WTC11 (cell line): ENCODE data around the gene EDN3. TPM values are rescaled to one million over a fixed set of nuclear protein-coding genes. Genes with fewer than 3 reads are reported as not detected.

Source experiments
- ATAC-seq: fragments of 200-7000 bp; cut with Tn5 transposase; 2 replicates; pipeline ENCODE4 v1.10.0; 2021; ENCODE audit warnings: mild to moderate bottlenecking, moderate library complexity
- CTCF ChIA-PET: fragments of 300-600 bp; sonication (Branson Sonifier 250); formaldehyde crosslinking; loops from one replicate; lab custom pipeline; 2021; ENCODE audit warnings: antibody characterized with exemption; lab: Charles Lee
- POLR2A ChIA-PET: fragments of 350-600 bp; sonication (Branson Sonifier 250); formaldehyde crosslinking; loops from one replicate; lab custom pipeline; 2021; ENCODE audit warnings: antibody characterized with exemption; lab: Charles Lee
- DNase-seq: peaks from one replicate; pipeline ENCODE4 v3.0.0; 2021; ENCODE audit warnings: low spot score
- H3K27ac Mint-ChIP-seq: 2 replicates; pipeline ENCODE4 v1.8.0; 2021; ENCODE audit warnings: mixed read lengths
- H3K27me3 Mint-ChIP-seq: 2 replicates; pipeline ENCODE4 v1.8.0; 2021; ENCODE audit warnings: low read depth, mild to moderate bottlenecking, moderate library complexity, mixed read lengths
- H3K36me3 Mint-ChIP-seq: 2 replicates; pipeline ENCODE4 v1.8.0; 2021; ENCODE audit warnings: mixed read lengths
- H3K4me1 Mint-ChIP-seq: 2 replicates; pipeline ENCODE4 v1.8.0; 2022; ENCODE audit warnings: mixed read lengths
- H3K4me3 Mint-ChIP-seq: 2 replicates; pipeline ENCODE4 v1.8.0; 2021; ENCODE audit warnings: mild to moderate bottlenecking, moderate library complexity, mixed read lengths
- H3K9me3 Mint-ChIP-seq: 2 replicates; pipeline ENCODE4 v1.8.0; 2021; ENCODE audit warnings: mixed read lengths
- CBFB ChIP-seq: sonication (generic); formaldehyde crosslinking; IDR thresholded peaks from 2 replicates; pipeline ENCODE4 v1.8.1; 2022; ENCODE audit warnings: mild to moderate bottlenecking, low read depth, missing genetic modification reagents
- IRF2 ChIP-seq: sonication (generic); formaldehyde crosslinking; IDR thresholded peaks from 2 replicates; pipeline ENCODE4 v1.8.0; 2022; ENCODE audit warnings: low read depth, missing genetic modification reagents, borderline replicate concordance
- NR2C2 ChIP-seq: sonication (generic); formaldehyde crosslinking; IDR thresholded peaks from 2 replicates; pipeline ENCODE4 v1.8.0; 2022; ENCODE audit warnings: mild to moderate bottlenecking, missing genetic modification reagents
- TP53 ChIP-seq: sonication (generic); formaldehyde crosslinking; IDR thresholded peaks from 2 replicates; pipeline ENCODE4 v1.8.1; 2023; ENCODE audit warnings: mild to moderate bottlenecking, missing genetic modification reagents
- ZBTB21 ChIP-seq: sonication (generic); formaldehyde crosslinking; IDR thresholded peaks from 2 replicates; pipeline ENCODE4 v1.8.1; 2023; ENCODE audit warnings: mild to moderate bottlenecking, missing genetic modification reagents, borderline replicate concordance
- ZNF121 ChIP-seq: sonication (generic); formaldehyde crosslinking; IDR thresholded peaks from 2 replicates; pipeline ENCODE4 v1.8.0; 2023; ENCODE audit warnings: missing genetic modification reagents
- ZNF138 ChIP-seq: sonication (generic); formaldehyde crosslinking; conservative IDR thresholded peaks from 2 replicates; pipeline ENCODE4 v1.8.1; 2022; ENCODE audit warnings: mild to moderate bottlenecking, moderate library complexity, missing genetic modification reagents
- total RNA-seq: library from RNA; stranded (reverse); gene quantifications from 3 replicates; pipeline ENCODE4 v1.2.3, GENCODE V29; 2021
- TF ChIP-seq, protein P1 (sequence below): sonication (generic); formaldehyde crosslinking; IDR thresholded peaks from 2 replicates; pipeline ENCODE4 v1.8.1; 2023; ENCODE audit warnings: mild to moderate bottlenecking, missing genetic modification reagents, moderate library complexity
- TF ChIP-seq, protein P2 (sequence below): sonication (generic); formaldehyde crosslinking; IDR thresholded peaks from 2 replicates; pipeline ENCODE4 v1.8.1; 2022; ENCODE audit warnings: missing genetic modification reagents, borderline replicate concordance
- TF ChIP-seq, protein P3 (sequence below): sonication (generic); formaldehyde crosslinking; IDR thresholded peaks from 2 replicates; pipeline ENCODE4 v1.8.0; 2022; ENCODE audit warnings: mild to moderate bottlenecking, missing genetic modification reagents
- TF ChIP-seq, protein P4 (sequence below): sonication (generic); formaldehyde crosslinking; IDR thresholded peaks from 2 replicates; pipeline ENCODE4 v1.8.1; 2023; ENCODE audit warnings: mild to moderate bottlenecking, missing genetic modification reagents, moderate library complexity
- TF ChIP-seq, protein P5 (sequence below): sonication (generic); formaldehyde crosslinking; IDR thresholded peaks from 2 replicates; pipeline ENCODE4 v1.8.1; 2022; ENCODE audit warnings: mild to moderate bottlenecking, moderate library complexity, missing genetic modification reagents
- TF ChIP-seq, protein P6 (sequence below): fragments of 250-450 bp; sonication (Bioruptor Pico); IDR thresholded peaks from 2 replicates; pipeline ENCODE4 v2.1.2; 2022; ENCODE audit warnings: mild to moderate bottlenecking, moderate library complexity
- TF ChIP-seq, protein P7 (sequence below): sonication (generic); formaldehyde crosslinking; IDR thresholded peaks from 2 replicates; pipeline ENCODE4 v1.8.1; 2023; ENCODE audit warnings: mild to moderate bottlenecking, missing genetic modification reagents, borderline replicate concordance
- TF ChIP-seq, protein P8 (sequence below): sonication (generic); formaldehyde crosslinking; IDR thresholded peaks from 2 replicates; pipeline ENCODE4 v1.8.1; 2023; ENCODE audit warnings: mild to moderate bottlenecking, missing genetic modification reagents

EDN3 gene
- total RNA-seq, 1 experiment from 2014 or later = 0.13 TPM

DNA sequence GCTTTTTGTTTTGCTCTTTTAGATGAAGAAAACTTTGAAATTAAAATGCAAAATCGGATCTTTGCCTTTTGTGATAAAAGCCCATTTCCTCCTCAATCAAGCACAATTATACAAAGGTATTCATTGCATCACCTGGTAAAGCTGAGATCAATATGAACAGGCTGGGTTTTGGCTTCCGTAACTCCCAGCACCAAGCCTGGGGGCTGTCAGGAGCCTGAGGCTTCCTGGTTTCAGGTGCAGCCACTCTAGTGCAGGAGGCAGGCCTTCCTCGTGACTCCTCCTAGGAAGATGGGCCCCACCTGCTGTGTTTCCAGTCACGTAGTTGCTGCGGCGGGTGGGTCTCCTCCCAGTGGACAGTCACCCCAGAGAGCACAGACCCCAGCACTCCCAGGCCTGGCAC lies 54.0 kb downstream of the EDN3 start:
- H3K4me3 Mint-ChIP-seq = no peak overlapping the region
- no peak for ATAC-seq
- POLR2A ChIA-PET = no interaction called here

More for the DNA sequence above, 54.0 kb downstream of the EDN3 start:
- CTCF ChIA-PET = no interaction called here
- TF ChIP-seq, protein P1, sequence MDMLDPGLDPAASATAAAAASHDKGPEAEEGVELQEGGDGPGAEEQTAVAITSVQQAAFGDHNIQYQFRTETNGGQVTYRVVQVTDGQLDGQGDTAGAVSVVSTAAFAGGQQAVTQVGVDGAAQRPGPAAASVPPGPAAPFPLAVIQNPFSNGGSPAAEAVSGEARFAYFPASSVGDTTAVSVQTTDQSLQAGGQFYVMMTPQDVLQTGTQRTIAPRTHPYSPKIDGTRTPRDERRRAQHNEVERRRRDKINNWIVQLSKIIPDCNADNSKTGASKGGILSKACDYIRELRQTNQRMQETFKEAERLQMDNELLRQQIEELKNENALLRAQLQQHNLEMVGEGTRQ (CRISPR knock-in tag) = no peak
- TF ChIP-seq IRF2 (CRISPR knock-in tag) (no peak), ZBTB21 (no peak), NR2C2 (CRISPR knock-in tag) (no peak), TP53 (no peak), ZNF121 (CRISPR knock-in tag) (no peak), ZNF138 (CRISPR knock-in tag) (no peak), CBFB (CRISPR knock-in tag) (no peak)
- TF ChIP-seq, protein P2, sequence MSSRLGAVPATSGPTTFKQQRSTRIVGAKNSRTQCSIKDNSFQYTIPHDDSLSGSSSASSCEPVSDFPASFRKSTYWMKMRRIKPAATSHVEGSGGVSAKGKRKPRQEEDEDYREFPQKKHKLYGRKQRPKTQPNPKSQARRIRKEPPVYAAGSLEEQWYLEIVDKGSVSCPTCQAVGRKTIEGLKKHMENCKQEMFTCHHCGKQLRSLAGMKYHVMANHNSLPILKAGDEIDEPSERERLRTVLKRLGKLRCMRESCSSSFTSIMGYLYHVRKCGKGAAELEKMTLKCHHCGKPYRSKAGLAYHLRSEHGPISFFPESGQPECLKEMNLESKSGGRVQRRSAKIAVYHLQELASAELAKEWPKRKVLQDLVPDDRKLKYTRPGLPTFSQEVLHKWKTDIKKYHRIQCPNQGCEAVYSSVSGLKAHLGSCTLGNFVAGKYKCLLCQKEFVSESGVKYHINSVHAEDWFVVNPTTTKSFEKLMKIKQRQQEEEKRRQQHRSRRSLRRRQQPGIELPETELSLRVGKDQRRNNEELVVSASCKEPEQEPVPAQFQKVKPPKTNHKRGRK (CRISPR knock-in tag) = no peak
- TF ChIP-seq, protein P3, sequence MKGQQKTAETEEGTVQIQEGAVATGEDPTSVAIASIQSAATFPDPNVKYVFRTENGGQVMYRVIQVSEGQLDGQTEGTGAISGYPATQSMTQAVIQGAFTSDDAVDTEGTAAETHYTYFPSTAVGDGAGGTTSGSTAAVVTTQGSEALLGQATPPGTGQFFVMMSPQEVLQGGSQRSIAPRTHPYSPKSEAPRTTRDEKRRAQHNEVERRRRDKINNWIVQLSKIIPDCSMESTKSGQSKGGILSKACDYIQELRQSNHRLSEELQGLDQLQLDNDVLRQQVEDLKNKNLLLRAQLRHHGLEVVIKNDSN (CRISPR knock-in tag) = no peak
- TF ChIP-seq, protein P4, sequence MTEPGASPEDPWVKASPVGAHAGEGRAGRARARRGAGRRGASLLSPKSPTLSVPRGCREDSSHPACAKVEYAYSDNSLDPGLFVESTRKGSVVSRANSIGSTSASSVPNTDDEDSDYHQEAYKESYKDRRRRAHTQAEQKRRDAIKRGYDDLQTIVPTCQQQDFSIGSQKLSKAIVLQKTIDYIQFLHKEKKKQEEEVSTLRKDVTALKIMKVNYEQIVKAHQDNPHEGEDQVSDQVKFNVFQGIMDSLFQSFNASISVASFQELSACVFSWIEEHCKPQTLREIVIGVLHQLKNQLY (CRISPR knock-in tag) = no peak
- TF ChIP-seq, protein P5, sequence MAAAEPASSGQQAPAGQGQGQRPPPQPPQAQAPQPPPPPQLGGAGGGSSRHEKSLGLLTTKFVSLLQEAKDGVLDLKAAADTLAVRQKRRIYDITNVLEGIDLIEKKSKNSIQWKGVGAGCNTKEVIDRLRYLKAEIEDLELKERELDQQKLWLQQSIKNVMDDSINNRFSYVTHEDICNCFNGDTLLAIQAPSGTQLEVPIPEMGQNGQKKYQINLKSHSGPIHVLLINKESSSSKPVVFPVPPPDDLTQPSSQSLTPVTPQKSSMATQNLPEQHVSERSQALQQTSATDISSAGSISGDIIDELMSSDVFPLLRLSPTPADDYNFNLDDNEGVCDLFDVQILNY (CRISPR knock-in tag) = no peak
- TF ChIP-seq, protein P6, sequence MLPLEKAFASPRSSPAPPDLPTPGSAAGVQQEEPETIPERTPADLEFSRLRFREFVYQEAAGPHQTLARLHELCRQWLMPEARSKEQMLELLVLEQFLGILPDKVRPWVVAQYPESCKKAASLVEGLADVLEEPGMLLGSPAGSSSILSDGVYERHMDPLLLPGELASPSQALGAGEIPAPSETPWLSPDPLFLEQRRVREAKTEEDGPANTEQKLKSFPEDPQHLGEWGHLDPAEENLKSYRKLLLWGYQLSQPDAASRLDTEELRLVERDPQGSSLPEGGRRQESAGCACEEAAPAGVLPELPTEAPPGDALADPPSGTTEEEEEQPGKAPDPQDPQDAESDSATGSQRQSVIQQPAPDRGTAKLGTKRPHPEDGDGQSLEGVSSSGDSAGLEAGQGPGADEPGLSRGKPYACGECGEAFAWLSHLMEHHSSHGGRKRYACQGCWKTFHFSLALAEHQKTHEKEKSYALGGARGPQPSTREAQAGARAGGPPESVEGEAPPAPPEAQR = no peak
- TF ChIP-seq, protein P7, sequence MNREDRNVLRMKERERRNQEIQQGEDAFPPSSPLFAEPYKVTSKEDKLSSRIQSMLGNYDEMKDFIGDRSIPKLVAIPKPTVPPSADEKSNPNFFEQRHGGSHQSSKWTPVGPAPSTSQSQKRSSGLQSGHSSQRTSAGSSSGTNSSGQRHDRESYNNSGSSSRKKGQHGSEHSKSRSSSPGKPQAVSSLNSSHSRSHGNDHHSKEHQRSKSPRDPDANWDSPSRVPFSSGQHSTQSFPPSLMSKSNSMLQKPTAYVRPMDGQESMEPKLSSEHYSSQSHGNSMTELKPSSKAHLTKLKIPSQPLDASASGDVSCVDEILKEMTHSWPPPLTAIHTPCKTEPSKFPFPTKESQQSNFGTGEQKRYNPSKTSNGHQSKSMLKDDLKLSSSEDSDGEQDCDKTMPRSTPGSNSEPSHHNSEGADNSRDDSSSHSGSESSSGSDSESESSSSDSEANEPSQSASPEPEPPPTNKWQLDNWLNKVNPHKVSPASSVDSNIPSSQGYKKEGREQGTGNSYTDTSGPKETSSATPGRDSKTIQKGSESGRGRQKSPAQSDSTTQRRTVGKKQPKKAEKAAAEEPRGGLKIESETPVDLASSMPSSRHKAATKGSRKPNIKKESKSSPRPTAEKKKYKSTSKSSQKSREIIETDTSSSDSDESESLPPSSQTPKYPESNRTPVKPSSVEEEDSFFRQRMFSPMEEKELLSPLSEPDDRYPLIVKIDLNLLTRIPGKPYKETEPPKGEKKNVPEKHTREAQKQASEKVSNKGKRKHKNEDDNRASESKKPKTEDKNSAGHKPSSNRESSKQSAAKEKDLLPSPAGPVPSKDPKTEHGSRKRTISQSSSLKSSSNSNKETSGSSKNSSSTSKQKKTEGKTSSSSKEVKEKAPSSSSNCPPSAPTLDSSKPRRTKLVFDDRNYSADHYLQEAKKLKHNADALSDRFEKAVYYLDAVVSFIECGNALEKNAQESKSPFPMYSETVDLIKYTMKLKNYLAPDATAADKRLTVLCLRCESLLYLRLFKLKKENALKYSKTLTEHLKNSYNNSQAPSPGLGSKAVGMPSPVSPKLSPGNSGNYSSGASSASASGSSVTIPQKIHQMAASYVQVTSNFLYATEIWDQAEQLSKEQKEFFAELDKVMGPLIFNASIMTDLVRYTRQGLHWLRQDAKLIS (CRISPR knock-in tag) = no peak
- TF ChIP-seq, protein P8, sequence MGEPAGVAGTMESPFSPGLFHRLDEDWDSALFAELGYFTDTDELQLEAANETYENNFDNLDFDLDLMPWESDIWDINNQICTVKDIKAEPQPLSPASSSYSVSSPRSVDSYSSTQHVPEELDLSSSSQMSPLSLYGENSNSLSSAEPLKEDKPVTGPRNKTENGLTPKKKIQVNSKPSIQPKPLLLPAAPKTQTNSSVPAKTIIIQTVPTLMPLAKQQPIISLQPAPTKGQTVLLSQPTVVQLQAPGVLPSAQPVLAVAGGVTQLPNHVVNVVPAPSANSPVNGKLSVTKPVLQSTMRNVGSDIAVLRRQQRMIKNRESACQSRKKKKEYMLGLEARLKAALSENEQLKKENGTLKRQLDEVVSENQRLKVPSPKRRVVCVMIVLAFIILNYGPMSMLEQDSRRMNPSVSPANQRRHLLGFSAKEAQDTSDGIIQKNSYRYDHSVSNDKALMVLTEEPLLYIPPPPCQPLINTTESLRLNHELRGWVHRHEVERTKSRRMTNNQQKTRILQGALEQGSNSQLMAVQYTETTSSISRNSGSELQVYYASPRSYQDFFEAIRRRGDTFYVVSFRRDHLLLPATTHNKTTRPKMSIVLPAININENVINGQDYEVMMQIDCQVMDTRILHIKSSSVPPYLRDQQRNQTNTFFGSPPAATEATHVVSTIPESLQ (CRISPR knock-in tag) = no peak
- Mint-ChIP-seq H3K9me3 (no peaks in the 10 kb centered on the region), H3K27ac (no peak overlapping the region), H3K27me3 (peaks cover 8% of the 10 kb centered on the region; the same call in 1 of the 2 replicates), H3K36me3 (no peaks in the 10 kb centered on the region), H3K4me1 (no peaks in the 10 kb centered on the region)
- no peak for DNase-seq
